Muscle of back (tissue), 13 donors: ENCODE data around the gene API5. TPM values are rescaled to one million over a fixed set of nuclear protein-coding genes. Genes with fewer than 3 reads are reported as not detected.
"Not testable (repeated sequence)": the region's sequence is repeated elsewhere in the genome, so short reads cannot be mapped to it uniquely, and the experiment has no call there.

ENCODE experiments used
- DNase-seq, 3 donors: peaks; one replicate each; pipeline versions ENCODE4 v3.0.0 to v3.0.0-alpha.2; 2013
- long read RNA-seq, 9 donors: transcript quantifications; one replicate each; lab custom pipeline, GENCODE V29; 2026
- polyA plus RNA-seq, 10 donors: library from polyadenylated mRNA; unstranded; fragments of 120-200 nt; gene quantifications; one replicate each; pipeline ENCODE4 v1.2.1, GENCODE V29; 2013; ENCODE audit not compliant: insufficient read length in 10 of 10

Gene API5
- polyA plus RNA-seq, result 10 to 100 TPM; 35.7 to 58.0 (median 47.0) TPM
- long read RNA-seq, donor 1, partial matches to known transcripts, result 0 of 7 reads
- long read RNA-seq, donor 1, other reads (novel, unspliced or antisense), result 0 of 7 reads
- long read RNA-seq, donor 2, partial matches to known transcripts, result 12 of 17 reads
- long read RNA-seq, donor 2, other reads (novel, unspliced or antisense), result 0 of 17 reads
- long read RNA-seq, donor 3, result 0 reads
- long read RNA-seq, donor 4, partial matches to known transcripts, result 0 of 7 reads
- long read RNA-seq, donor 4, other reads (novel, unspliced or antisense), result 0 of 7 reads
- long read RNA-seq, donor 5, transcript API5-208 (14 exons, 1,868 nt), result major isoform, 5 of 13 reads
- long read RNA-seq, donor 5, transcript API5-201 (14 exons, 3,714 nt), result major isoform, 5 of 13 reads
- long read RNA-seq, donor 5, partial matches to known transcripts, result 0 of 13 reads
- long read RNA-seq, donor 5, other reads (novel, unspliced or antisense), result 0 of 13 reads
- long read RNA-seq, donor 6, partial matches to known transcripts, result 0 of 9 reads
- long read RNA-seq, donor 6, other reads (novel, unspliced or antisense), result 0 of 9 reads
- long read RNA-seq, donor 7, transcript API5-201 (14 exons, 3,714 nt), result major isoform, 6 of 9 reads
- long read RNA-seq, donor 7, partial matches to known transcripts, result 0 of 9 reads
- long read RNA-seq, donor 7, other reads (novel, unspliced or antisense), result 0 of 9 reads
- long read RNA-seq, donor 8, partial matches to known transcripts, result 0 of 7 reads
- long read RNA-seq, donor 8, other reads (novel, unspliced or antisense), result 0 of 7 reads
- long read RNA-seq, donor 9, partial matches to known transcripts, result 0 of 2 reads
- long read RNA-seq, donor 9, other reads (novel, unspliced or antisense), result 0 of 2 reads

GRCh38 chr11:43311791-43312607 is at the start of gene API5:
Gene API5, plus strand, starts transcription at chr11:43311996. Its CDS starts 132 bp downstream, at chr11:43312128.
- peak; percentile 94 to 97 (median 96) for DNase-seq

GRCh38 chr11:43267856-43268580 is 43.8 kb upstream of the API5 start:
- peak in 2 of 3 donors; percentile 39 to 82 for DNase-seq

- peak in 1 of 3 donors; percentile 55 for DNase-seq
Measured at GRCh38 chr11:43268786-43269185, 43.0 kb upstream of the API5 start.

- DNase-seq, result peak in 2 of 3 donors; percentile 34 to 79
Measured at GRCh38 chr11:43269254-43269918, 42.4 kb upstream of the API5 start.

- DNase-seq, result no peak
Measured at GRCh38 chr11:43270468-43270867, 41.3 kb upstream of the API5 start.

- peak in 2 of 3 donors; percentile 46 to 74 for DNase-seq
Measured at GRCh38 chr11:43278193-43278956, 33.4 kb upstream of the API5 start.

GRCh38 chr11:43282607-43283440 is 29.0 kb upstream of the API5 start:
- DNase-seq, result peak in 2 of 3 donors; percentile 34 to 66

GRCh38 chr11:43285826-43286225 is 26.0 kb upstream of the API5 start:
- no peak for DNase-seq

GRCh38 chr11:43289368-43289767 is 22.4 kb upstream of the API5 start:
- no peak for DNase-seq

- DNase-seq, result no peak
Measured at GRCh38 chr11:43298397-43298796, 13.4 kb upstream of the API5 start.

- DNase-seq, result no peak
Measured at GRCh38 chr11:43315966-43316365, 4.2 kb downstream of the API5 start.

- peak in 1 of 3 donors; percentile 6 for DNase-seq
Measured at GRCh38 chr11:43316451-43316850, 4.7 kb downstream of the API5 start.

GRCh38 chr11:43327987-43328386 is 16.2 kb downstream of the API5 start:
- DNase-seq, result peak in 1 of 3 donors; percentile 82

- no peak for DNase-seq
Measured at GRCh38 chr11:43328482-43328881, 16.7 kb downstream of the API5 start.

- DNase-seq, result no peak
Measured at GRCh38 chr11:43341159-43341558, 29.4 kb downstream of the API5 start.

- not testable (repeated sequence) for DNase-seq
Measured at GRCh38 chr11:43351426-43351825, 39.6 kb downstream of the API5 start.

GRCh38 chr11:43354311-43354710 is 42.5 kb downstream of the API5 start:
- DNase-seq, result no peak

- DNase-seq, result no peak
Measured at GRCh38 chr11:43356336-43356735, 44.5 kb downstream of the API5 start.
